ENCODE results near the gene LGALS3. TPM values are rescaled to one million over a fixed set of nuclear protein-coding genes. Genes with fewer than 3 reads are reported as not detected.

LGALS3 gene
- polyA plus RNA-seq, 1 donor (not counting 4 experiments of a cell fraction or from before 2014, with no cell fraction given) = 193 TPM

DNA sequence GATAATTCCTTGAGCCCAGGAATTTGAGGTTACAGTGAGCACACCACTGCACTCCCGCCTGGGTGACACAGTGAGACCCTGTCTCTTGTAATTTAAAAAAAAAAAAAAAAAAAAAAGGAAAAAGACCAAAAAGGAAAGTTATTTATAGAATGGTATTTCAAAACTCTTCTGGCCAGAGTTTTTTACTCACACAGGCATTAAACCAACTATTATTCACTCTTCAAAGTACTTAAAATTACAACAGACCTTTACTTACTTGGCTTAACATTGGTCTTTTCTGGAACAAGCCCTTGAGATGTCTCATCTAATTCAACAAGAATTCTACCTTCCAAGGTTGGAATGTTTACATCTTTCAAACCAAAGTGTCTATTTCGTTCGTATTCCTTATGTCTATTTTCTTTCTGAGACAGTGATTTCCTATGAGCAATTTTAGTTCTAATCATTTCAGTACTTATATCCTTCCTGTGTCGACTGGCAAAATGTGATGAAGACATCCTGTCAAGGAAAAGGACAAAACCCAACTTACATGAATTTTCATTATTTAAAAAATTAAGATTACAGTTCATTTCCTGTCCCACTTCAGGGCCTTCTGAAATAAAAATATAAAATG is 59.7 kb downstream of the LGALS3 start:
- TF ChIP-seq EZH2 (IDR thresholded peaks at IDR 0.05; ENCODE audit: low read length) = no peak
- TF ChIP-seq, protein P1, sequence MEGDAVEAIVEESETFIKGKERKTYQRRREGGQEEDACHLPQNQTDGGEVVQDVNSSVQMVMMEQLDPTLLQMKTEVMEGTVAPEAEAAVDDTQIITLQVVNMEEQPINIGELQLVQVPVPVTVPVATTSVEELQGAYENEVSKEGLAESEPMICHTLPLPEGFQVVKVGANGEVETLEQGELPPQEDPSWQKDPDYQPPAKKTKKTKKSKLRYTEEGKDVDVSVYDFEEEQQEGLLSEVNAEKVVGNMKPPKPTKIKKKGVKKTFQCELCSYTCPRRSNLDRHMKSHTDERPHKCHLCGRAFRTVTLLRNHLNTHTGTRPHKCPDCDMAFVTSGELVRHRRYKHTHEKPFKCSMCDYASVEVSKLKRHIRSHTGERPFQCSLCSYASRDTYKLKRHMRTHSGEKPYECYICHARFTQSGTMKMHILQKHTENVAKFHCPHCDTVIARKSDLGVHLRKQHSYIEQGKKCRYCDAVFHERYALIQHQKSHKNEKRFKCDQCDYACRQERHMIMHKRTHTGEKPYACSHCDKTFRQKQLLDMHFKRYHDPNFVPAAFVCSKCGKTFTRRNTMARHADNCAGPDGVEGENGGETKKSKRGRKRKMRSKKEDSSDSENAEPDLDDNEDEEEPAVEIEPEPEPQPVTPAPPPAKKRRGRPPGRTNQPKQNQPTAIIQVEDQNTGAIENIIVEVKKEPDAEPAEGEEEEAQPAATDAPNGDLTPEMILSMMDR (optimal IDR thresholded peaks at IDR 0.05 in 1 of 3, IDR thresholded peaks at IDR 0.05 in 1 of 3, conservative IDR thresholded peaks at IDR 0.05 in 1 of 3; ENCODE audit: extremely low read depth in 1 of 3, insufficient read depth in 2 of 3, low read length in 3 of 3) = no peak
- no peak overlapping the region for H3K27ac ChIP-seq (ENCODE audit: control insufficient read depth, insufficient read depth, low read length)
- H3K9me3 ChIP-seq (ENCODE audit: control insufficient read depth, low read depth, low read length) = no peaks in the 10 kb centered on the region
- FAIRE-seq = no peak
- no peaks in the 10 kb centered on the region for H3K27me3 ChIP-seq (ENCODE audit: control insufficient read depth, extremely low read depth, insufficient read depth, low read length)
- H3K36me3 ChIP-seq (ENCODE audit: control insufficient read depth in 2 of 2, extremely low read depth in 1 of 2, insufficient read depth in 2 of 2, low read length in 2 of 2) = peaks cover 0 to 6% of the 10 kb centered on the region in 2 experiments
- no peak overlapping the region for H3K4me3 ChIP-seq (ENCODE audit: control insufficient read depth in 2 of 3, extremely low read depth in 1 of 3, insufficient read depth in 2 of 3, low read depth in 1 of 3, low read length in 3 of 3)
- H3K4me1 ChIP-seq (ENCODE audit: control insufficient read depth, extremely low read depth, insufficient read depth, low read length) = peaks cover 11% of the 10 kb centered on the region
- DNase-seq (ENCODE audit: low read depth, low spot score) = no peak
- H3K79me2 ChIP-seq (ENCODE audit: control insufficient read depth, insufficient read depth, low read length) = peaks cover 21% of the 10 kb centered on the region
- H4K20me1 ChIP-seq (ENCODE audit: control insufficient read depth, extremely low read depth, insufficient read depth, low read length) = no peaks in the 10 kb centered on the region
- H3K9ac ChIP-seq (ENCODE audit: control insufficient read depth, extremely low read depth, insufficient read depth, low read length) = no peak overlapping the region
- dilution Hi-C loops (cut with MboI; ENCODE audit: extremely low pct_ligation_motif_present, low sequenced_read_pairs) = no loop called here
- no peak overlapping the region for H2AFZ ChIP-seq (ENCODE audit: control insufficient read depth, low read length)
- H3K4me2 ChIP-seq (ENCODE audit: control insufficient read depth, extremely low read depth, insufficient read depth, low read depth, low read length) = no peak overlapping the region
- H3K9me1 ChIP-seq (ENCODE audit: control insufficient read depth, extremely low read depth, insufficient read depth, low read length) = no peaks in the 10 kb centered on the region

DNA sequence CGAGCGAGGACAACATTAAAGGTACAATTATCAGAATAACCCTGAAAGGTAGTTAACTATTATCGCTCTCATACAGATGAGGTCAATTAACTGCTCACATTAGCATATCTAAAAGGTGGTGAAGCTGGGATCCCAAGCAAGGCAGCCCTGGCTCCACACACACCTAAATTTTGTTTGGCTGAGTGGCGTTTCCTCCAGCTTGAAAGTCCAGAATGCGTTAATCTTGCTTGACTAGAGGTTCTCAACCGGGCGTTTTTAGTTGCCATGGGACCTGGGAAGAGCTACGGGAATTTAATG is 61.8 kb downstream of the LGALS3 start:
- DNase-seq (ENCODE audit: low read depth, low spot score) (no peak), FAIRE-seq (no peak)
- dilution Hi-C loops (cut with MboI; ENCODE audit: extremely low pct_ligation_motif_present, low sequenced_read_pairs) = no loop called here
- H2AFZ ChIP-seq (ENCODE audit: control insufficient read depth, low read length) = peak overlapping the region; percentile 99
- peak overlapping the region; percentile 66 to 94 (median 71) for H3K4me3 ChIP-seq (ENCODE audit: control insufficient read depth in 2 of 3, extremely low read depth in 1 of 3, insufficient read depth in 2 of 3, low read depth in 1 of 3, low read length in 3 of 3)
- peaks cover 21% of the 10 kb centered on the region for H3K79me2 ChIP-seq (ENCODE audit: control insufficient read depth, insufficient read depth, low read length)
- H3K27me3 ChIP-seq (ENCODE audit: control insufficient read depth, extremely low read depth, insufficient read depth, low read length) = no peaks in the 10 kb centered on the region
- H3K4me1 ChIP-seq (ENCODE audit: control insufficient read depth, extremely low read depth, insufficient read depth, low read length) = peaks cover 11% of the 10 kb centered on the region
- peak overlapping the region; percentile 76 for H3K27ac ChIP-seq (ENCODE audit: control insufficient read depth, insufficient read depth, low read length)
- no peaks in the 10 kb centered on the region for H3K9me3 ChIP-seq (ENCODE audit: control insufficient read depth, low read depth, low read length)
- H3K4me2 ChIP-seq (ENCODE audit: control insufficient read depth, extremely low read depth, insufficient read depth, low read depth, low read length) = peak overlapping the region; percentile 97
- no peaks in the 10 kb centered on the region for H3K36me3 ChIP-seq (ENCODE audit: control insufficient read depth in 2 of 2, extremely low read depth in 1 of 2, insufficient read depth in 2 of 2, low read length in 2 of 2)
- no peaks in the 10 kb centered on the region for H3K9me1 ChIP-seq (ENCODE audit: control insufficient read depth, extremely low read depth, insufficient read depth, low read length)
- H3K9ac ChIP-seq (ENCODE audit: control insufficient read depth, extremely low read depth, insufficient read depth, low read length) = peak overlapping the region; percentile 82
- TF ChIP-seq EZH2 (IDR thresholded peaks at IDR 0.05; ENCODE audit: low read length) = no peak
- TF ChIP-seq, protein P1 (optimal IDR thresholded peaks at IDR 0.05 in 1 of 3, IDR thresholded peaks at IDR 0.05 in 1 of 3, conservative IDR thresholded peaks at IDR 0.05 in 1 of 3; ENCODE audit: extremely low read depth in 1 of 3, insufficient read depth in 2 of 3, low read length in 3 of 3) = no peak
- H4K20me1 ChIP-seq (ENCODE audit: control insufficient read depth, extremely low read depth, insufficient read depth, low read length) = no peaks in the 10 kb centered on the region

Data from keratinocyte (primary cell).